Stomach (tissue), 4 donors: Measurements from ENCODE around the gene SH3BP4.

Experiments used
- CTCF ChIP-seq, 7 experiments: fragments of 450-650 bp in 4 of 7; fragments of 200-600 bp in 3 of 7; sonication (generic) in 3 of 7; IDR thresholded peaks; one replicate each; pipeline ENCODE4 v1.5.1; 2016 to 2019; ENCODE audit warnings: antibody characterized with exemption in 7 of 7, control low read depth in 2 of 7, mild to moderate bottlenecking in 1 of 7
- POLR2A ChIP-seq, 4 donors: fragments of 450-650 bp; IDR thresholded peaks; one replicate each; pipeline ENCODE4 v1.6.1; 2016; ENCODE audit warnings: antibody characterized with exemption in 4 of 4, control low read depth in 2 of 4, mild to moderate bottlenecking in 1 of 4, moderate library complexity in 1 of 4
- POLR2AphosphoS5 ChIP-seq, 3 donors: sonication (generic); formaldehyde crosslinking; IDR thresholded peaks; one replicate each; pipeline ENCODE4 v1.6.1; 2016; ENCODE audit warnings: antibody characterized with exemption in 3 of 3

GRCh38 chr2:235091983-235092382 is 140.2 kb downstream of the SH3BP4 start:
- TF ChIP-seq CTCF (IDR thresholded peaks at IDR 0.05), result no peak
- no peak for TF ChIP-seq POLR2AphosphoS5 (IDR thresholded peaks at IDR 0.05)
- no peak for TF ChIP-seq POLR2A (IDR thresholded peaks at IDR 0.05)
